CD4-positive, alpha-beta T cell treated with Interleukin-17A for 4 hours (primary cell): Measurements from ENCODE around the gene CHRNB4.
A peak's percentile ranks its signal among the peaks of the same experiment; 100 is the strongest.

Experiments used
- DNase-seq: peaks from one replicate; pipeline ENCODE4 v3.0.0-alpha.2; 2020; ENCODE audit warnings: mixed read lengths

Gene CHRNB4

DNA sequence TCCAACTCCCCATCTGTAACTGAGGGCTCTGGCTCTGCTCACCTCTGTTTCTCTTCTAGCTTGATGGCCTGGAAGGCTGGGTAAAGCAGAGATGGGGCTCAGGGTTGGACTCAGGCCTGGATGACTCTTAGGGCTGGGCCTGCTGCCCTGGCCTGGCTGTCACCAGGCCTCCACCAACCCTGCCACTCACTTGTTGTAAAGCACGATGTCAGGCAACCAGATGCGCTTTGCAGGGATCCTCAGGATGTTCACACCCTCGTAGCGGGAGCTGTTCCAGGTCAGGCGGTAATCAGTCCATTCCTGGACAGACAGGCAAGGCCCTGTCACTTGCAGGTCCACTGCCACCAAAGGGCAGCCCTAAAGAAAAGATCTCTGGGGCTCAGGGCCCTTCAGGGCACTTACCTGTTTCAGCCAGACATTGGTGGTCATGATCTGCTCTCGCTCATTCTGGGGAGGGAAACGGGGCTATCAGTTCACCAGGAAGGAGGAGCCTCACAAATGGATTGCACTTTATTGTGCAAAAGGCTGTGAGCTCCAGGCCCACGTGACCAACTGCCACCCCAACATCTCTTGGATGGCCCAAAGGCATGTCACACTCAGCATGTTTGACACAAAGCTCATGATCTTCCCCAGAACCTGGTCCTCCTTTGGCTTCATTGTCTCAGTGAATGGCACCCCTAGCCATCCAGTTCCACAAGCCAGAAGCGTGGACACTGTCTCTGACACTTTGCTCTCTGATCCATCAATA lies 9.9 kb downstream of the CHRNB4 start:
- no peak for DNase-seq

GRCh38 chr15:78629716-78630065 lies 11.3 kb downstream of the CHRNB4 start:
- no peak for DNase-seq

DNA sequence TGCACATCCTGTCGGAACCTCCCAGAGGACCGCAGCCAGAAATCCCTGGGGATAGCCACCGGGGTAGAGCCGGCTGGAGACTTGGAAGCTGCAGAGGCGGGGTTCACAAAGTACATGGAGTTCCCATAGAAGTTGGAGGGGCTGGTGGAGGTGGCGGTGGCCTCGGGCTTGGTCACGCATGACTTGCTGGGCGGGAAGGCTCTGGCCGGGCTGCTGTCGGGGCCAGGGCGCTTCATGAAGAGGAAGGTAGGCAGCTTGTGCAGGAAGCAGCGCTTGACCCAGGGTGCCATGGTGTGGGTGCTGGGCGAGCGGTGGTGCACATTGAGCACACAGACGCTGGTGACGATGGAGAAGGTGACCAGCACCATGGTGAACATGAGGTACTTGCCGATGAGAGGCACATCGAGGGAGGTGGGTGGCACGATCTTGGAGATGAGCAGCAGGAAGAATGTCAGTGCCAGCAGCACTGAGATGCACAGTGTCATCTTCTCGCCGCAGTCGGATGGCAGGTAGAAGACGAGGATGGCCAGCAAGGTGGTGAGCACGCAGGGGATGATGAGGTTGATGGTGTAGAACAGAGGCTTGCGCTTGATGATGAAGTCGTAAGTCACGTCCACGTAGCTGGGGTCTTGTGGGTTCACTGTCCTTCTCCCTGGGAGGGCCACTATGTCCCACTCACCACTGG lies 11.8 kb downstream of the CHRNB4 start:
- DNase-seq = no peak

GRCh38 chr15:78628227-78628626 lies 12.8 kb downstream of the CHRNB4 start:
- DNase-seq = no peak

DNA sequence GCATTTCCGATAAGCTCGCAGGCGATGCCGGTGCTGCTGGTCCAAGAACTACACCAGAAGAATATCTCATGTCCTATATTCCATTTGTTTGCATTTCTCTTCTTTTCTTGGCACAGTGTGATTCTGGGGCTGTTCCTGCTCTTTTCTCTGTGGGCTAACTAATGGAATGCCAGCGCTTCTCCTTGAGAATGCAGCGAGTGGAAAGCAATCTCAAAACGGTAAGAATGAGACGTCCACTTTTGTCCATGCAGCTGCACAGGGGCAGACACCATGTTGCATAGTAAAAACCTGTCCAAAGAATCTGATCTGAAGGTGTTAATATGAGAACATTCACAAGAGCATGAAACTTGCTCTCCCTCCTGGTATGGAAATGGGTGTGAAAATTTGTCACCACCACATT lies 13.7 kb downstream of the CHRNB4 start:
- no peak for DNase-seq

GRCh38 chr15:78626381-78626995 lies 14.5 kb downstream of the CHRNB4 start:
- no peak for DNase-seq

DNA sequence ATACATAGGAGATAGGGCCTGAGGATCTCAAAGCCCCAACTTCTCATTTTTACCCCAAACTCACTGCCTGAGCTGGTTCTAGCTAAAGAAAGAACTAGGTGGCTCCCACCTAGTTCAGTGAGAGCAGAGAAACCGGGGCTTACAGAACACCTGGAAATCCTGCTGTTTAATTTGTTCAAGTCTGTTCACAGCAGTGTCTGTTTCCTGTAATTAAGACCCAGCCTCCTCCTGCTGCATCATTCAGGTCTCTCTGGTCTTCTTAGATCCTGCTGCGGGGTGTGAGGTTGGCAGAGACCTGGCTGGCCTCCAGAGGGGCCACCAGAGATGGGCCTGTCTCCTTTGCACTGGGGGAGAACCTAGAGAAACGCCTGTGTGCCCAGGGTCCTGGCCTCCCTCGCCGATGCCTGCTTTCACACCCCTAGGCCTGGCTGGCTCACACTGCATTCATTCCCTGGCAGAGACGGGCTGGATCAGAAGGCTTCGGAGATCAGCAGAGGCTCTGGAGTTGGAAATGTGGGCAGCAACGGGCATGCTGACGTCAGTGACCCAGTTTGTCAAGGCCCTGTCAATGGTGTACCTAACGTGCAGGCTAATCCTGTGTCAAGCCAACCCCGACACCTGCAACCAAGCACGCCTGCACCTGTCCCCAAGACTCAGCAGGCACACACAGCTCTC lies 15.3 kb downstream of the CHRNB4 start:
- no peak for DNase-seq

DNA sequence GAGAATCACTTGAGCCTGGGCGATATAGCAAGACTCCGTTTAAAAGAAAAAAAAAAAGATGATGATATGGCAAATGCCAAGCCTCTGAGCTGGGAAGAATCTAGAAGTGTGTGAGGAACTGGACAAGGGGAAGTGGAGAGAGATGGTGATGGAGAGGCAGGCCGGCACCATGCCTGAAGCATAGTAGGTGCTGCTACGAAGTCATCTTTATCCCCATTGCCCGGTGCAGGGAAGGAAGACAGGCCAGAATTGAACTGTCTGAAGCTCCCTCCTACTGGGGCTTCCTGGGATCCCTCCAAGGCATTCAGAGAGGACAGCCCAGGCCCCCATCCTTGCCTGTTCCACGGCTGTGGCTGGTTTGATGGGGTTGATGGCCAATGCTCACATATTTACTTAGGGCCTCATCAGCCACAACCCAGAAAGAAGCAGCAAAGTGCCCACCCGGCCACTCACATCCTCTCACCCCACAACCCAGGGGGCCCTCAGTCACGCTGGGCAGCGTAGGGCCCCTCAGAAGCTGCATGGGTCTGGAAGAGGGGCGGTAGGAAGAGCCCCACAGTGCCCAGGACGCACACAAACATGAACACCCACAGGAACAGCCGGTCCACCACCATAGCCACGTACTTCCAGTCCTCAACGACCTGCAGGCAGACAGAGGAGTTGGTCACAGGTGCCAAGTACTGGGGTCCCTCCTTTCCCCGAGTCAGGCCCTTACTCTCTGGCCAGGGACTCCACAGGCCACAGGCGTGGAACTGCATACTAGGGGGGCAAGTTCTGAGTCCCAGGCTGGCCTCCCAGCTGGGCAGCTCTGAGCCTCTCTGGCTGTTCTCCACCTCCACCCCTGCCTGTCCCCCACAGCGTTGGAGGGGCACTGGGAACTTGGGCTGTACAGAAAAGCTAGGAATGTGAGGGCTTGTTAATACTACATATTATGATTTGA lies 16.1 kb downstream of the CHRNB4 start:
- no peak for DNase-seq

- no peak for DNase-seq
Observed at GRCh38 chr15:78623786-78624497, 17.1 kb downstream of the CHRNB4 start.

GRCh38 chr15:78621810-78622402 lies 19.1 kb downstream of the CHRNB4 start:
- no peak for DNase-seq

GRCh38 chr15:78620527-78621421 lies 20.2 kb downstream of the CHRNB4 start, which contains the start of gene CHRNA3:
TSS of gene CHRNA3 (minus strand) at chr15:78620996. CDS start at chr15:78620794, 202 bp downstream.
- no peak for DNase-seq

GRCh38 chr15:78620021-78620526 lies 20.9 kb downstream of the CHRNB4 start:
- no peak for DNase-seq

GRCh38 chr15:78619022-78619950 lies 21.7 kb downstream of the CHRNB4 start:
- DNase-seq = no peak

DNA sequence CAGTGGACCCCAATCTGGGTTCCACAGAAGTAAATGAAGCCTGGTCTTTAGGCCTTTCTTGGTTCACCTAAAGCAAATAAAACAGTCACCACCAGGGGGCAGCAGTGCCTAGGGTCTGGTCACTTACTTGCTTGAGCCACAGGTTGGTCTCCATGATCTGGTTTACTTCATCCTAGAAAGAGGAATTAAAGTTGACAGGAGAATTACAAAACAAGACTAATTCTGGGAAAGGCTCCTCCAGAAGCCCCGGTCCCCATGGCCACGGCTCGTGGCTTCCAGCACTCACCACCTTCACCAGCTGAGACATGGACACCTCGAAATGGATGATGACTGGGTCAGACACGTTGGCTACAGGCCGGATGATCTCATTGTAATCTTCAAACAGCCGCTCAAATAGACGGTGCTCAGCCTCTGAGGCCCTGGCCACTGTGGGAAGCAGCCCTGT lies 22.5 kb downstream of the CHRNB4 start:
- DNase-seq = peak; percentile 88

DNA sequence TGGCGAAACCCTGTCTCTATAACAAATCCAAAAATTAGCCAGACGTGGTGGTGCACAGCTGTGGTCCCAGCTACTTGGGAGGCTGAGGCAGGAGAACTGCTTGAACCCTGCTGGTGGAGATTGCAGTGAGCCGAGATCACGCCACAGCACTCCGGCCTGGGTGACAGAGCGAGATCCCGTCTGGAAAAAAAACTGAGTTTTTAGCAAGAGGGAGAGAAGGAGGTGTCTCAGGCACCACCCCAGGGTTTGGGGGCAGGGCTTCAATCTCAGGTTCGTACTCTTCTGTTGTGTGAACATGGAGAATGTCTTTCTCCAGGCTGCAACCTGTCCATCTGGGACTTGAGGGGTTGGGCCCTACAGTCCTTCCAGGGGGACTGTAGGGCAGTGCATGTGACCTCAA lies 22.9 kb downstream of the CHRNB4 start:
- DNase-seq = no peak

DNA sequence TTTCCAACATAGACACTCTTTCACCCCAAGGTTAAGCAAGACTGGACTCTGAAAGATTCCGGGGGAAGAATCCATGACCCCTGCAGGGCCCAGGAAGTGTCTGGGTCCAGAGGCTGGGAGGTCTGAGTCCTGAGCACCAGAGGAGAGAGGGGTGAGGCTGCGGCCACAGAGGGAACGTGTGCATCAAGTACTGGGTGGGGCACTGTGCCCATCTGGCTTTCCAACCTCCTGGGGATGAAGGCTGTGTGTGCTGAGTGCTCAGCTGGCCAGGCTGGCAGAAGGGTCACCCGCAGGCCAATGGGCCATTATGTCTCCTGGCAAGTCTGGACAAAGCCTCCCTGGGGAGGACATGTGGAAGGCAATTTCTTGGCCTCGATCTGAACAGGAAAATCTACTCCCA lies 23.5 kb downstream of the CHRNB4 start:
- DNase-seq = no peak

- no peak for DNase-seq
Observed at GRCh38 chr15:78617076-78617475, 23.9 kb downstream of the CHRNB4 start.

- no peak for DNase-seq
Observed at GRCh38 chr15:78616506-78616905, 24.5 kb downstream of the CHRNB4 start.

DNA sequence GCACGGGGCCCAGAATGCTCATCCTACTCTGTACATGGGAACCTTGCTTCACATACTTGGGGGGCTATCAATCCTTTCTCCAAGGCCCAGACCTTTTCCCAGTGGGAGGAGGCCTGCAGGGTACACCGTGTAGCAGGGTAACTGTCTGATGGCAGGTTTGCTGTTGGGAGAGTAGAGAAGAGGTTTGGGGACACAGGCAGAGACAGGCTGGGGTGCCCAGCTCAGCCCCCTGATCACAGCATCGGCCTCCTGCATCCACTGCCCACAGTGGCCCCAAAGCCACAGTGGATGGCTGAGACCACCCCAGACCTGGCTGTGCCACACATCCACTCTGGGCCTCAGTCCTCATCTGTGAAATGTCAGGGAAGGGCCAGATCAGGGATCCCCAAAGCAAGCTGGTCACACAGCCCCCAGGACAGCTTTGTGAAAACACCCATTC lies 25.8 kb downstream of the CHRNB4 start:
- DNase-seq = no peak
